Measurements from ENCODE around the gene ADTRP.
"Not testable (repeated sequence)": the region's sequence is repeated elsewhere in the genome, so short reads cannot be mapped to it uniquely, and the experiment has no call there.

The ADTRP gene

GRCh38 chr6:11688425-11688709 is 90.2 kb downstream of the ADTRP start:
- no peak for DNase-seq

GRCh38 chr6:11685481-11686093 is 93.0 kb downstream of the ADTRP start:
- no peak for DNase-seq

- no peak for DNase-seq
Measured at GRCh38 chr6:11684901-11685480, 93.6 kb downstream of the ADTRP start.

- DNase-seq = no peak
Measured at GRCh38 chr6:11683871-11684270, 94.7 kb downstream of the ADTRP start.

- no peak for DNase-seq
Measured at GRCh38 chr6:11682561-11682975, 96.0 kb downstream of the ADTRP start.

- DNase-seq = no peak
Measured at GRCh38 chr6:11681770-11682169, 96.8 kb downstream of the ADTRP start.

- no peak for DNase-seq
Measured at GRCh38 chr6:11681357-11681756, 97.2 kb downstream of the ADTRP start.

GRCh38 chr6:11680479-11680878 is 98.1 kb downstream of the ADTRP start:
- not testable (repeated sequence) for DNase-seq

GRCh38 chr6:11679099-11679498 is 99.5 kb downstream of the ADTRP start:
- no peak for DNase-seq

GRCh38 chr6:11675601-11676000 is 103.0 kb downstream of the ADTRP start:
- DNase-seq = no peak

GRCh38 chr6:11672669-11673068 is 105.9 kb downstream of the ADTRP start:
- no peak for DNase-seq

- no peak for DNase-seq
Measured at GRCh38 chr6:11672256-11672655, 106.3 kb downstream of the ADTRP start.

GRCh38 chr6:11669696-11670095 is 108.9 kb downstream of the ADTRP start:
- no peak for DNase-seq

- DNase-seq = no peak
Measured at GRCh38 chr6:11668455-11668854, 110.1 kb downstream of the ADTRP start.

GRCh38 chr6:11667876-11668275 is 110.7 kb downstream of the ADTRP start:
- DNase-seq = no peak

- DNase-seq = no peak
Measured at GRCh38 chr6:11665604-11666326, 112.8 kb downstream of the ADTRP start.
